Mesenchymal stem cell (in vitro differentiated cells and primary cell): Measurements from ENCODE around the gene SH3BGRL2.
A peak's percentile ranks its signal among the peaks of the same experiment; 100 is the strongest.
"Not testable (repeated sequence)": the region's sequence is repeated elsewhere in the genome, so short reads cannot be mapped to it uniquely, and the experiment has no call there.

Experiments used
- DNase-seq: peaks from one replicate; pipeline ENCODE4 v3.0.0-alpha.2; 2013
- H2AFZ ChIP-seq: one replicate; pipeline ENCODE4 v1.6.1; 2013; ENCODE audit warnings: low read depth, mild to moderate bottlenecking, control low read depth, inconsistent platforms, low read length, moderate library complexity
- H2AK5ac ChIP-seq: 2 replicates; pipeline ENCODE4 v1.6.1; 2013; ENCODE audit warnings: low read length, moderate library complexity, mild to moderate bottlenecking, inconsistent platforms; ENCODE audit not compliant: severe bottlenecking
- H2BK120ac ChIP-seq: one replicate; pipeline ENCODE4 v1.6.1; 2013; ENCODE audit warnings: low read depth, mild to moderate bottlenecking, inconsistent platforms, low read length, moderate library complexity
- H2BK12ac ChIP-seq, 2 experiments: one replicate each; pipeline ENCODE4 v1.6.1; 2013; ENCODE audit warnings: inconsistent platforms in 2 of 2, low read length in 2 of 2, mild to moderate bottlenecking in 2 of 2, moderate library complexity in 2 of 2, control low read depth in 1 of 2
- H2BK15ac ChIP-seq: one replicate; pipeline ENCODE4 v1.6.1; 2013; ENCODE audit warnings: mild to moderate bottlenecking, low read depth, inconsistent platforms; ENCODE audit not compliant: poor library complexity, severe bottlenecking
- H2BK5ac ChIP-seq: 2 replicates; pipeline ENCODE4 v1.6.1; 2013; ENCODE audit warnings: low read depth, mild to moderate bottlenecking, low read length, control low read depth, inconsistent platforms; ENCODE audit not compliant: poor library complexity, severe bottlenecking
- H3K14ac ChIP-seq, 2 experiments: one replicate each; pipeline ENCODE4 v1.6.1; 2013; ENCODE audit warnings: inconsistent platforms in 2 of 2, low read length in 2 of 2, control low read depth in 1 of 2, mild to moderate bottlenecking in 1 of 2, moderate library complexity in 1 of 2
- H3K18ac ChIP-seq, 2 experiments: one replicate each; pipeline ENCODE4 v1.6.1; 2013; ENCODE audit warnings: inconsistent platforms in 2 of 2, low read length in 2 of 2, control low read depth in 1 of 2, low read depth in 1 of 2, mild to moderate bottlenecking in 1 of 2
- H3K23ac ChIP-seq, 2 experiments: one replicate each; pipeline ENCODE4 v1.6.1; 2013; ENCODE audit warnings: inconsistent platforms in 2 of 2, low read length in 2 of 2, mild to moderate bottlenecking in 2 of 2, moderate library complexity in 2 of 2, control low read depth in 1 of 2
- H3K27ac ChIP-seq: 2 replicates; pipeline ENCODE4 v1.5.1; 2013; ENCODE audit warnings: mild to moderate bottlenecking, moderate library complexity, low read length, control low read depth, inconsistent platforms; ENCODE audit not compliant: poor library complexity, severe bottlenecking
- H3K27me3 ChIP-seq, 2 experiments: 2 replicates each; pipeline versions ENCODE4 v1.6.1 to v1.7.0; 2013; ENCODE audit warnings: low read length in 2 of 2, mild to moderate bottlenecking in 2 of 2, moderate library complexity in 2 of 2, control low read depth in 1 of 2, inconsistent platforms in 1 of 2; ENCODE audit not compliant: control insufficient read depth in 1 of 2, insufficient read depth in 1 of 2
- H3K36me3 ChIP-seq, 2 experiments: 2 replicates each; pipeline versions ENCODE4 v1.6.1 to v1.7.0; 2013; ENCODE audit warnings: low read length in 2 of 2, control low read depth in 1 of 2, inconsistent platforms in 1 of 2, low read depth in 1 of 2, mild to moderate bottlenecking in 1 of 2; ENCODE audit not compliant: insufficient read depth in 2 of 2, control insufficient read depth in 1 of 2
- H3K4ac ChIP-seq, 2 experiments: one replicate each; pipeline ENCODE4 v1.6.1; 2013; ENCODE audit warnings: inconsistent platforms in 2 of 2, low read length in 2 of 2, mild to moderate bottlenecking in 2 of 2, moderate library complexity in 2 of 2, control low read depth in 1 of 2, low read depth in 1 of 2
- H3K4me1 ChIP-seq: 2 replicates; pipeline ENCODE4 v1.6.1; 2013; ENCODE audit warnings: low read depth, low read length, control low read depth; ENCODE audit not compliant: control insufficient read depth, insufficient read depth
- H3K4me2 ChIP-seq: 2 replicates; pipeline ENCODE4 v1.6.1; 2013; ENCODE audit warnings: low read length, mild to moderate bottlenecking, inconsistent platforms; ENCODE audit not compliant: poor library complexity, severe bottlenecking
- H3K4me3 ChIP-seq, 2 experiments: 2 replicates each; pipeline versions ENCODE4 v1.5.1 to v1.7.0; 2013; ENCODE audit warnings: low read length in 2 of 2, mild to moderate bottlenecking in 2 of 2, control low read depth in 1 of 2, low read depth in 1 of 2; ENCODE audit not compliant: insufficient read depth in 1 of 2
- H3K79me1 ChIP-seq: replicated peaks from 2 replicates; pipeline ENCODE4 v1.6.1; 2013; ENCODE audit warnings: mild to moderate bottlenecking, control low read depth, low read length, inconsistent platforms; ENCODE audit not compliant: poor library complexity, severe bottlenecking
- H3K9ac ChIP-seq: 2 replicates; pipeline ENCODE4 v1.7.0; 2013; ENCODE audit warnings: mild to moderate bottlenecking, low read length, moderate library complexity
- H3K9me3 ChIP-seq: 2 replicates; pipeline ENCODE4 v1.7.0; 2013; ENCODE audit warnings: mild to moderate bottlenecking, low read length; ENCODE audit not compliant: control insufficient read depth
- H4K8ac ChIP-seq: one replicate; pipeline ENCODE4 v1.6.1; 2013; ENCODE audit warnings: inconsistent platforms, mild to moderate bottlenecking, low read length, moderate library complexity
- H4K91ac ChIP-seq: one replicate; pipeline ENCODE4 v1.6.1; 2013; ENCODE audit warnings: mild to moderate bottlenecking, low read length, inconsistent platforms
- WGBS: methylation state at CpG from one replicate; pipeline ENCODE4 v1.1.7; 2013; ENCODE audit warnings: mixed read lengths; 5-methylcytosine and 5-hydroxymethylcytosine counted together

The SH3BGRL2 gene

GRCh38 chr6:79672631-79673111, 41.5 kb downstream of the SH3BGRL2 start:
- H3K14ac ChIP-seq, result no peak overlapping the region
- H3K9me3 ChIP-seq, result no peaks in the 10 kb centered on the region
- no peak overlapping the region for H4K8ac ChIP-seq
- DNase-seq, result peak; percentile 33
- peak overlapping the region; percentile 8 for H3K9ac ChIP-seq
- no peak overlapping the region for H3K27ac ChIP-seq
- H2BK120ac ChIP-seq, result no peak overlapping the region
- H4K91ac ChIP-seq, result no peak overlapping the region
- 27% methylated on average over 1 of the region's 2 CpGs for WGBS
- no peaks in the 10 kb centered on the region for H3K36me3 ChIP-seq
- H3K4me2 ChIP-seq, result no peak overlapping the region
- no peak overlapping the region for H3K18ac ChIP-seq
- H3K79me1 ChIP-seq, result peaks cover 2% of the 10 kb centered on the region
- no peak overlapping the region for H2BK5ac ChIP-seq
- peaks cover 4% of the 10 kb centered on the region for H3K4me1 ChIP-seq
- no peak overlapping the region for H2AK5ac ChIP-seq
- no peak overlapping the region for H3K4ac ChIP-seq
- no peak overlapping the region for H3K23ac ChIP-seq
- H2BK12ac ChIP-seq, result no peak overlapping the region
- no peak overlapping the region for H2AFZ ChIP-seq
- H2BK15ac ChIP-seq, result no peak overlapping the region
- no peak overlapping the region for H3K4me3 ChIP-seq
- H3K27me3 ChIP-seq, result no peaks in the 10 kb centered on the region

- no peak overlapping the region for H2BK5ac ChIP-seq
- no peak overlapping the region for H3K27ac ChIP-seq
- peaks cover 2% of the 10 kb centered on the region for H3K79me1 ChIP-seq
- no peaks in the 10 kb centered on the region for H3K9me3 ChIP-seq
- H2AFZ ChIP-seq, result no peak overlapping the region
- no peaks in the 10 kb centered on the region for H3K27me3 ChIP-seq
- peaks cover 4% of the 10 kb centered on the region for H3K4me1 ChIP-seq
- no peak overlapping the region for H4K91ac ChIP-seq
- no peak overlapping the region for H3K18ac ChIP-seq
- H3K9ac ChIP-seq, result no peak overlapping the region
- H2BK120ac ChIP-seq, result no peak overlapping the region
- H2BK15ac ChIP-seq, result no peak overlapping the region
- no peak overlapping the region for H3K4me3 ChIP-seq
- H3K4ac ChIP-seq, result no peak overlapping the region
- no peak overlapping the region for H2AK5ac ChIP-seq
- no peaks in the 10 kb centered on the region for H3K36me3 ChIP-seq
- H3K4me2 ChIP-seq, result no peak overlapping the region
- no peak overlapping the region for H2BK12ac ChIP-seq
- H4K8ac ChIP-seq, result no peak overlapping the region
- H3K14ac ChIP-seq, result no peak overlapping the region
- WGBS, result 93% methylated on average over 2 of the region's 3 CpGs
- DNase-seq, result no peak
- no peak overlapping the region for H3K23ac ChIP-seq
These were observed 42.8 kb downstream of the SH3BGRL2 start for GRCh38 chr6:79673947-79674346.

GRCh38 chr6:79676785-79677736, 45.9 kb downstream of the SH3BGRL2 start:
- no peak overlapping the region for H4K91ac ChIP-seq
- no peak for DNase-seq
- H3K4me2 ChIP-seq, result no peak overlapping the region
- H3K36me3 ChIP-seq, result no peaks in the 10 kb centered on the region
- no peaks in the 10 kb centered on the region for H3K9me3 ChIP-seq
- no peak overlapping the region for H4K8ac ChIP-seq
- no peak overlapping the region for H3K14ac ChIP-seq
- H3K18ac ChIP-seq, result no peak overlapping the region
- H3K27me3 ChIP-seq, result no peaks in the 10 kb centered on the region
- no peak overlapping the region for H3K27ac ChIP-seq
- no peak overlapping the region for H2AFZ ChIP-seq
- H3K4me3 ChIP-seq, result no peak overlapping the region
- no peak overlapping the region for H2BK5ac ChIP-seq
- no peak overlapping the region for H3K23ac ChIP-seq
- H2BK15ac ChIP-seq, result no peak overlapping the region
- H2BK12ac ChIP-seq, result no peak overlapping the region
- H3K4ac ChIP-seq, result no peak overlapping the region
- 95% methylated on average over 6 of the region's 8 CpGs for WGBS
- H3K4me1 ChIP-seq, result no peaks in the 10 kb centered on the region
- H2BK120ac ChIP-seq, result no peak overlapping the region
- no peak overlapping the region for H2AK5ac ChIP-seq
- H3K9ac ChIP-seq, result no peak overlapping the region
- H3K79me1 ChIP-seq, result peaks cover 2% of the 10 kb centered on the region

- not testable (repeated sequence) for H2AFZ ChIP-seq, H2BK120ac ChIP-seq, H3K27me3 ChIP-seq, H3K4me3 ChIP-seq, H3K27ac ChIP-seq, H3K36me3 ChIP-seq, H3K14ac ChIP-seq, H3K4ac ChIP-seq, H3K4me2 ChIP-seq, H3K9me3 ChIP-seq, H2BK15ac ChIP-seq, H2BK5ac ChIP-seq, H3K18ac ChIP-seq, DNase-seq, H2BK12ac ChIP-seq, H4K91ac ChIP-seq, H3K4me1 ChIP-seq, H2AK5ac ChIP-seq, H3K79me1 ChIP-seq, H3K9ac ChIP-seq, H4K8ac ChIP-seq, H3K23ac ChIP-seq
- WGBS, result 89% methylated on average over 3 of the region's 4 CpGs
These were observed 51.6 kb downstream of the SH3BGRL2 start for GRCh38 chr6:79682682-79683081.
